Measurements from ENCODE around the gene HIC1. TPM values are rescaled to one million over a fixed set of nuclear protein-coding genes. Genes with fewer than 3 reads are reported as not detected.

Gene HIC1
- total and polyA plus RNA-seq, 9 of the 15 experiments (the other 6 are each of a cell fraction or from before 2014, with no cell fraction given), result 0.01 to 2.5 (median 0.18) TPM

DNA sequence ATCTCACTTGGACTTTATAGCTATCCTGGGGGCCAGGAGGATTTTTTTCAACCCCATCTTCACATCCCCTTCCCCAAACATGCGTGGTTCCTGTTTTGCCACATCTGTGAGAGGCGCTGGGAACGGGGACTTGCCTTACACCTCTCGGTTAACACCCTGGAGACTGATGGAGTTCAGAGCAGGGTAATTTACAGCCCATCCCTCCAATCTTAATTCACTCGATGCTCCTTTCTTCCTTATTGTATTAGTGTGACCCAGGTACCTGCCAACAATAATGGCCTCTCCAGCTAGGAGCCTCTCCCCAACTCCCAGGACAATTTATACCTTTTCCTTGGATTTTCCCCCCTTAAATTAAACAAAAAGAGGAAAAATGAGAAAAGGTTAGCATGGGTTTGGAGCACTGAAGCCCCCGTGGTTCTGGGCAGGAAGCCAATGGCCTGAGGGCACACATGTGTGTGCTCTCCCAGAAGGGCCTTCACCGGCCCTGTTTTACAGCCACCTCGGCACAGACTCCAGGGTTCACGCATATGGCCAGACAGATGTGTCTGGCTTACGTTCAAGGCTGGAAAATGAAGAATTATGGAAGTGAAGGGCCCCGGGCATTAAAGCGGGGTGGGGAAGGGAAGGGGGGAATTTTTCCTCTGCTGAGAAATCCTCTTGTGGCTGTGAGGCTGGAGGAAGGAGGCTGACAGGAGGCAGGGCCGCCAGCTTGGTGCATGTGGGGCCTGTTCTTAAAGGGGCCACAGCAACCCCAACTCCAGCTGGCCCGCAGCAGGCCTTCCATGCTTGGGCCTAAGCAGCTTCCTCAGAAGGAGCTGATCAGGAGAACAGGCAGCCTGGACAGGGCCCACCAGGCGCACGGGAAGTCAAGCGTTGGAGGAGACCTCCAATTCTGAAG lies 21.4 kb downstream of the HIC1 start:
- no TSS peak for BruUV-seq (replicated peaks)
- TF ChIP-seq PHF20 (IDR thresholded peaks at IDR 0.05; ENCODE audit: partially characterized antibody) (no peak), COPS2 (conservative IDR thresholded peaks at IDR 0.05) (no peak), TAF9B (IDR thresholded peaks at IDR 0.05; ENCODE audit: partially characterized antibody) (no peak), MECOM (CRISPR knock-in tag; IDR thresholded peaks at IDR 0.05) (no peak), BRD9 (IDR thresholded peaks at IDR 0.05; ENCODE audit: low read depth, partially characterized antibody) (no peak)
- TF ChIP-seq, protein P1, sequence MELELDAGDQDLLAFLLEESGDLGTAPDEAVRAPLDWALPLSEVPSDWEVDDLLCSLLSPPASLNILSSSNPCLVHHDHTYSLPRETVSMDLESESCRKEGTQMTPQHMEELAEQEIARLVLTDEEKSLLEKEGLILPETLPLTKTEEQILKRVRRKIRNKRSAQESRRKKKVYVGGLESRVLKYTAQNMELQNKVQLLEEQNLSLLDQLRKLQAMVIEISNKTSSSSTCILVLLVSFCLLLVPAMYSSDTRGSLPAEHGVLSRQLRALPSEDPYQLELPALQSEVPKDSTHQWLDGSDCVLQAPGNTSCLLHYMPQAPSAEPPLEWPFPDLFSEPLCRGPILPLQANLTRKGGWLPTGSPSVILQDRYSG (tag; conservative IDR thresholded peaks at IDR 0.05; ENCODE audit: low read depth), result no peak
- in situ Hi-C loops (cut with MboI), result no loop called here
- FAIRE-seq (no peak), DNase-seq (ENCODE audit: extremely low read depth in 1 of 4, low spot score in 3 of 4) (no peak), ATAC-seq (no peak)
- Histone ChIP-seq H3K9ac (ENCODE audit: insufficient read depth in 1 of 2, low read depth in 2 of 2, low read length in 2 of 2) (peak overlapping the region in 1 of 2 experiments; percentile 43; a peak in 1 of 4 replicates), H3K4me2 (ENCODE audit: insufficient read depth, low read length) (no peak overlapping the region), H3K79me2 (ENCODE audit: control insufficient read depth, insufficient read depth, low read length) (no peaks in the 10 kb centered on the region), H3K27ac (ENCODE audit: extremely low read depth, low read depth, low read length) (no peak overlapping the region), H3K27me3 (ENCODE audit: control insufficient read depth in 2 of 2, insufficient read depth in 2 of 2, low read length in 2 of 2) (no peaks in the 10 kb centered on the region), H3K4me1 (replicated peaks in 1 of 2; ENCODE audit: control insufficient read depth in 2 of 2, insufficient read depth in 2 of 2, low read length in 2 of 2) (peaks cover 0 to 4% of the 10 kb centered on the region in 2 experiments; a peak in 1 of 5 replicates), H3K4me3 (no peak overlapping the region), H2AFZ (ENCODE audit: low read depth, low read length) (no peak overlapping the region), H3K9me3 (replicated peaks; ENCODE audit: control insufficient read depth, insufficient read depth, low read depth, low read length) (no peaks in the 10 kb centered on the region), H3K36me3 (ENCODE audit: control insufficient read depth, insufficient read depth, low read length) (peaks cover 16% of the 10 kb centered on the region; the same call in 2 of the 3 replicates), H4K20me1 (replicated peaks; ENCODE audit: control insufficient read depth, insufficient read depth, low read length) (no peaks in the 10 kb centered on the region), H3K9me1 (ENCODE audit: control insufficient read depth, insufficient read depth, low read length) (no peaks in the 10 kb centered on the region)
- POLR2A ChIA-PET, result interaction anchor here (0.5 to 0.9 kb wide), 3 partner anchors 8 to 211 kb away, joined by 3 to 4 read pairs (median 3); no protein-coding TSS in a partner anchor
- intact Hi-C loops (cut with micrococcal nuclease), result no loop called here
- 80% methylated on average over 15 of the region's 17 CpGs for WGBS (ENCODE audit: insufficient coverage, low coverage, missing lambda C conversion rate)
- CTCF ChIA-PET (ENCODE audit: low intra/inter-chr PET ratio), result no interaction called here

All from K562 (cell line).